DOHH2 (cell line): ENCODE measurements around the gene TUBA3C.

Source experiments
- H3F3A ChIP-seq: fragments of 200-600 bp; sonication (generic), shearing (Covaris generic); 2 replicates; pipeline ENCODE4 v1.6.0; 2016; ENCODE audit warnings: antibody characterized with exemption, mild to moderate bottlenecking; ENCODE audit not compliant: control insufficient read depth, insufficient read depth
- H3K27ac ChIP-seq: fragments of 200-600 bp; sonication (generic); 2 replicates; pipeline ENCODE4 v1.5.1; 2014; ENCODE audit warnings: low read depth, mild to moderate bottlenecking, low read length, moderate library complexity
- H3K27me3 ChIP-seq: fragments of 200-600 bp; sonication (generic); 2 replicates; pipeline ENCODE4 v1.6.1; 2014; ENCODE audit warnings: mild to moderate bottlenecking, low read length, mixed read lengths; ENCODE audit not compliant: control insufficient read depth
- H3K36me3 ChIP-seq: fragments of 200-600 bp; sonication (generic); 2 replicates; pipeline ENCODE4 v1.6.1; 2014; ENCODE audit warnings: mild to moderate bottlenecking, low read length, moderate library complexity, mixed read lengths; ENCODE audit not compliant: control insufficient read depth
- H3K4me1 ChIP-seq: fragments of 200-600 bp; sonication (generic); 2 replicates; pipeline ENCODE4 v1.6.1; 2014; ENCODE audit warnings: mild to moderate bottlenecking, low read length, mixed read lengths; ENCODE audit not compliant: control insufficient read depth
- H3K4me2 ChIP-seq: fragments of 200-600 bp; sonication (generic); 2 replicates; pipeline ENCODE4 v1.6.0; 2014; ENCODE audit warnings: mild to moderate bottlenecking, low read length, moderate library complexity
- H3K4me3 ChIP-seq: fragments of 200-600 bp; sonication (generic); 2 replicates; pipeline ENCODE4 v1.5.1; 2014; ENCODE audit warnings: mild to moderate bottlenecking, low read length, mixed read lengths
- H3K79me2 ChIP-seq: fragments of 200-600 bp; sonication (generic); 2 replicates; pipeline ENCODE4 v1.6.1; 2014; ENCODE audit warnings: mild to moderate bottlenecking, low read length, mixed read lengths; ENCODE audit not compliant: control insufficient read depth
- H3K9me2 ChIP-seq: fragments of 200-600 bp; sonication (generic); replicated peaks from 2 replicates; pipeline ENCODE4 v1.6.1; 2014; ENCODE audit warnings: mild to moderate bottlenecking, low read length, mixed read lengths; ENCODE audit not compliant: control insufficient read depth
- H3K9me3 ChIP-seq: fragments of 200-600 bp; sonication (generic); 2 replicates; pipeline ENCODE4 v1.6.1; 2014; ENCODE audit warnings: antibody characterized with exemption, low read length, mixed read lengths; ENCODE audit not compliant: control insufficient read depth, insufficient read depth
- H4K20me1 ChIP-seq: fragments of 200-600 bp; sonication (generic); 2 replicates; pipeline ENCODE4 v1.6.0; 2014; ENCODE audit warnings: low read depth, mild to moderate bottlenecking, antibody characterized with exemption, low read length, moderate library complexity; ENCODE audit not compliant: control insufficient read depth, insufficient read depth
- EZH2phosphoT487 ChIP-seq: fragments of 200-600 bp; sonication (generic); IDR thresholded peaks from 2 replicates; pipeline ENCODE4 v1.6.1; 2017; ENCODE audit warnings: borderline replicate concordance, mild to moderate bottlenecking, antibody characterized with exemption, low read length, moderate library complexity, mixed read lengths
- TF ChIP-seq, protein P1 (sequence below): fragments of 200-600 bp; sonication (generic); IDR thresholded peaks from one replicate; pipeline ENCODE4 v1.5.1; 2014; ENCODE audit warnings: antibody characterized with exemption, mild to moderate bottlenecking, low read depth, low read length; ENCODE audit not compliant: poor library complexity, severe bottlenecking

TUBA3C gene

DNA sequence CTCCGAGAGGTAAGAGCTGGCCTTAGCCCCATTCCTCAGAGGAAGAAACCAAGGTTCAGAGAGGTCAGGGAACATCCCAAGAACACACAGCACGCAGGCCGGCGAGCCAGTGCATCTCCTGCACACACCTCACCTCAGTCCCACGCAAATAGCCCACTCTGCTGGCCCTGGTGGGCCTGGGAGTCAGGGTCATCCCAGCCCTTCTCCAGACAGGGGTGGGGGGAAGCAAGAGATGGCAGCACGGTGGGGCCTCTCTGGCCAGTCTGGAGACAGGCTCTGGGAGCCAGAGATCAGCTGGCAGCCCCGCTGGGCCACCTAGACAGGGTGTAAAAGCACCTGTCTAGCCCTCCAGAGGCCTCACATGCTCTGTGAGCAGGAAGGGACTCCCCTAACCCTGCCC, 26.8 kb downstream of the TUBA3C start:
- H3K4me1 ChIP-seq = no peaks in the 10 kb centered on the region
- no peaks in the 10 kb centered on the region for H3K36me3 ChIP-seq
- H3K9me3 ChIP-seq = peaks cover 70% of the 10 kb centered on the region
- no peaks in the 10 kb centered on the region for H3K9me2 ChIP-seq
- no peak overlapping the region for H3K4me3 ChIP-seq
- H3K79me2 ChIP-seq = no peaks in the 10 kb centered on the region
- no peaks in the 10 kb centered on the region for H4K20me1 ChIP-seq
- no peak for TF ChIP-seq EZH2phosphoT487
- TF ChIP-seq, protein P1, sequence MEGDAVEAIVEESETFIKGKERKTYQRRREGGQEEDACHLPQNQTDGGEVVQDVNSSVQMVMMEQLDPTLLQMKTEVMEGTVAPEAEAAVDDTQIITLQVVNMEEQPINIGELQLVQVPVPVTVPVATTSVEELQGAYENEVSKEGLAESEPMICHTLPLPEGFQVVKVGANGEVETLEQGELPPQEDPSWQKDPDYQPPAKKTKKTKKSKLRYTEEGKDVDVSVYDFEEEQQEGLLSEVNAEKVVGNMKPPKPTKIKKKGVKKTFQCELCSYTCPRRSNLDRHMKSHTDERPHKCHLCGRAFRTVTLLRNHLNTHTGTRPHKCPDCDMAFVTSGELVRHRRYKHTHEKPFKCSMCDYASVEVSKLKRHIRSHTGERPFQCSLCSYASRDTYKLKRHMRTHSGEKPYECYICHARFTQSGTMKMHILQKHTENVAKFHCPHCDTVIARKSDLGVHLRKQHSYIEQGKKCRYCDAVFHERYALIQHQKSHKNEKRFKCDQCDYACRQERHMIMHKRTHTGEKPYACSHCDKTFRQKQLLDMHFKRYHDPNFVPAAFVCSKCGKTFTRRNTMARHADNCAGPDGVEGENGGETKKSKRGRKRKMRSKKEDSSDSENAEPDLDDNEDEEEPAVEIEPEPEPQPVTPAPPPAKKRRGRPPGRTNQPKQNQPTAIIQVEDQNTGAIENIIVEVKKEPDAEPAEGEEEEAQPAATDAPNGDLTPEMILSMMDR = no peak
- H3F3A ChIP-seq = no peaks in the 10 kb centered on the region
- no peaks in the 10 kb centered on the region for H3K27me3 ChIP-seq
- H3K27ac ChIP-seq = no peak overlapping the region
- H3K4me2 ChIP-seq = no peak overlapping the region

DNA sequence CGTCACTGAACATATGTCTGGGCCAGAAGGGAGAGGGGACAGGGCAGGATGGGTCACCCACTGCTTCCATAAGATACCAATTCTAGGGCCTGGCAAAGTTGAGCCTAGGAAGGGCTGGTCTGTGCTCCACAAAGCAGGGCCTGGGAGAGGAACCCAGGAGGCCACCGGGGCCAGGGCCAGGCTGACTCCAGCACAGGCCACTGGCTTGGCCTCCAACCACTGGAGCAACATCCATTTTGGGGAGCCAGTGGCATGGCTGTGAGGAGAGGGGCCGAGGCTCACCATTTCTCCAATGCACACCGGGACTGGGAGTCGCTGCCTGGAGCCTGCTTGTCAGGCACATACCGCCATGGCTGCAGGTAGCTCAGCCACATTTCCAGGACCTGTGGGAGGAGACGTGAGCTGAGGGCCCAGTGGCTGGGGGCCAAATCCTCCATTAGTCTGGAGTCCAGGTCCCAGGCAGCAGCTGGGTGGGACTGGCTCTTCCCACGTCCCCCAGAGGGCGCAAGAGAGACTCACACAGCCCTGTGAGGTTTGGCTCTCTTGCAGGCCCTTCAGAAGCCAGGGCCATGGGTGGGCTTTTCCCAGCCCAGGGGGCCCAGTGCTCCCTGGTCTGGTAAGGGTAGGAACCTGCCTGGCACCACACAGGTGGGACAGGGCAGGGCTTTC, 27.7 kb downstream of the TUBA3C start:
- TF ChIP-seq, protein P1 = no peak
- TF ChIP-seq EZH2phosphoT487 = no peak
- Histone ChIP-seq H3K27ac (no peak overlapping the region), H4K20me1 (no peaks in the 10 kb centered on the region), H3K36me3 (no peaks in the 10 kb centered on the region), H3K9me3 (peaks cover 67% of the 10 kb centered on the region), H3F3A (no peaks in the 10 kb centered on the region), H3K9me2 (no peaks in the 10 kb centered on the region), H3K4me2 (no peak overlapping the region), H3K27me3 (no peaks in the 10 kb centered on the region), H3K4me1 (no peaks in the 10 kb centered on the region), H3K4me3 (no peak overlapping the region), H3K79me2 (no peaks in the 10 kb centered on the region)

DNA sequence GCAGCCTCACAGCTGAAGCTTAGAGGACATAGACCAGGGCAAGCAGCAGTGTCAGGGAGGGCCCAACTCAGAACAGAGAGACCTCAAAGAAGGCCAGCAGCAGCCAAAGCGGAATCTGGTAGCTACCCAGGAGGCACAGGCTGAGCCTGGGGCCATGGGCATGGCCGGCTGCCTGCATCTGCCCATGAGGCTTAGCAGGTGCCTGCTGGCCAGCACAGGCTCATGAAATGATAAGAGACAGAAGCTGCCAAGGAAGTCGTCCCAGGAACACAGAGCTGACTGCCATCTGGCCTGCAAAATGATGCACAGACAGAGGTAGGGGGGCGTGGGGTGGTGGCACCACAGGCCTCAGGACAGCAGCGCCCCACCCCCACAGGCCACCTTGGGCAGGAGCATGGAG, 29.2 kb downstream of the TUBA3C start:
- Histone ChIP-seq H3K79me2 (no peaks in the 10 kb centered on the region), H3K4me2 (no peak overlapping the region), H4K20me1 (no peaks in the 10 kb centered on the region), H3K36me3 (no peaks in the 10 kb centered on the region), H3F3A (no peaks in the 10 kb centered on the region), H3K4me1 (no peaks in the 10 kb centered on the region), H3K4me3 (no peak overlapping the region), H3K9me3 (peaks cover 63% of the 10 kb centered on the region), H3K27me3 (no peaks in the 10 kb centered on the region), H3K9me2 (no peaks in the 10 kb centered on the region), H3K27ac (no peak overlapping the region)
- TF ChIP-seq, protein P1 = no peak
- no peak for TF ChIP-seq EZH2phosphoT487
